ENCODE data around the gene WDR86.

The WDR86 gene

GRCh38 chr7:151378011-151378410 is 31.8 kb downstream of the WDR86 start:
- no peak for DNase-seq

- no peak for DNase-seq
Measured at GRCh38 chr7:151377406-151377805, 32.4 kb downstream of the WDR86 start.

GRCh38 chr7:151376218-151376902 is 33.5 kb downstream of the WDR86 start:
- no peak for DNase-seq

- no peak for DNase-seq
Measured at GRCh38 chr7:151375530-151376217, 34.2 kb downstream of the WDR86 start.

- no peak for DNase-seq
Measured at GRCh38 chr7:151374726-151375125, 35.1 kb downstream of the WDR86 start.

GRCh38 chr7:151374139-151374538 is 35.7 kb downstream of the WDR86 start:
- no peak for DNase-seq

GRCh38 chr7:151373599-151373998 is 36.2 kb downstream of the WDR86 start:
- DNase-seq: no peak

- DNase-seq: no peak
Measured at GRCh38 chr7:151372612-151373265, 37.1 kb downstream of the WDR86 start.

- DNase-seq: no peak
Measured at GRCh38 chr7:151371266-151371665, 38.6 kb downstream of the WDR86 start.

- DNase-seq: peak; percentile 75
Measured at GRCh38 chr7:151368136-151368571, 41.7 kb downstream of the WDR86 start.

- no peak for DNase-seq
Measured at GRCh38 chr7:151367284-151367683, 42.6 kb downstream of the WDR86 start.

GRCh38 chr7:151366880-151367222 is 43.0 kb downstream of the WDR86 start:
- no peak for DNase-seq

- no peak for DNase-seq
Measured at GRCh38 chr7:151366166-151366879, 43.5 kb downstream of the WDR86 start.

- no peak for DNase-seq
Measured at GRCh38 chr7:151363182-151363581, 46.7 kb downstream of the WDR86 start.

GRCh38 chr7:151361193-151361959 is 48.5 kb downstream of the WDR86 start:
- DNase-seq: no peak

- DNase-seq: no peak
Measured at GRCh38 chr7:151352512-151352911, 57.3 kb downstream of the WDR86 start.

- peak; percentile 25 for DNase-seq
Measured at GRCh38 chr7:151351967-151352366, 57.9 kb downstream of the WDR86 start.

- peak; percentile 59 for DNase-seq
Measured at GRCh38 chr7:151351027-151351426, 58.8 kb downstream of the WDR86 start.

GRCh38 chr7:151349507-151349853 is 60.4 kb downstream of the WDR86 start:
- no peak for DNase-seq

GRCh38 chr7:151348970-151349369 is 60.9 kb downstream of the WDR86 start:
- no peak for DNase-seq

- no peak for DNase-seq
Measured at GRCh38 chr7:151347200-151347599, 62.6 kb downstream of the WDR86 start.

- no peak for DNase-seq
Measured at GRCh38 chr7:151346470-151346769, 63.4 kb downstream of the WDR86 start.

All from activated naive CD4-positive, alpha-beta T cell treated with anti-CD3 and anti-CD28 coated beads, Interleukin-2, amount 50 U/mL, for 16 hours (primary cell).